ENCODE results near the gene DNAJC5. TPM values are rescaled to one million over a fixed set of nuclear protein-coding genes. Genes with fewer than 3 reads are reported as not detected.
"Not testable (repeated sequence)": the region's sequence is repeated elsewhere in the genome, so short reads cannot be mapped to it uniquely, and the experiment has no call there.

Gene DNAJC5
- total RNA-seq, 1 donor from 2014 or later: 57.9 TPM

- DNase-seq: no peak
- peaks cover 3% of the 10 kb centered on the region for H3K9me3 Mint-ChIP-seq (ENCODE audit: unreplicated experiment)
- no peaks in the 10 kb centered on the region for H3K36me3 Mint-ChIP-seq (ENCODE audit: unreplicated experiment)
- H3K27me3 Mint-ChIP-seq (ENCODE audit: unreplicated experiment): no peaks in the 10 kb centered on the region
- H3K4me1 Mint-ChIP-seq (ENCODE audit: low read depth, unreplicated experiment): no peaks in the 10 kb centered on the region
- TF ChIP-seq, protein P1, sequence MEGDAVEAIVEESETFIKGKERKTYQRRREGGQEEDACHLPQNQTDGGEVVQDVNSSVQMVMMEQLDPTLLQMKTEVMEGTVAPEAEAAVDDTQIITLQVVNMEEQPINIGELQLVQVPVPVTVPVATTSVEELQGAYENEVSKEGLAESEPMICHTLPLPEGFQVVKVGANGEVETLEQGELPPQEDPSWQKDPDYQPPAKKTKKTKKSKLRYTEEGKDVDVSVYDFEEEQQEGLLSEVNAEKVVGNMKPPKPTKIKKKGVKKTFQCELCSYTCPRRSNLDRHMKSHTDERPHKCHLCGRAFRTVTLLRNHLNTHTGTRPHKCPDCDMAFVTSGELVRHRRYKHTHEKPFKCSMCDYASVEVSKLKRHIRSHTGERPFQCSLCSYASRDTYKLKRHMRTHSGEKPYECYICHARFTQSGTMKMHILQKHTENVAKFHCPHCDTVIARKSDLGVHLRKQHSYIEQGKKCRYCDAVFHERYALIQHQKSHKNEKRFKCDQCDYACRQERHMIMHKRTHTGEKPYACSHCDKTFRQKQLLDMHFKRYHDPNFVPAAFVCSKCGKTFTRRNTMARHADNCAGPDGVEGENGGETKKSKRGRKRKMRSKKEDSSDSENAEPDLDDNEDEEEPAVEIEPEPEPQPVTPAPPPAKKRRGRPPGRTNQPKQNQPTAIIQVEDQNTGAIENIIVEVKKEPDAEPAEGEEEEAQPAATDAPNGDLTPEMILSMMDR (IDR thresholded peaks at IDR 0.05; ENCODE audit: partially characterized antibody, unreplicated experiment): no peak
- no peak overlapping the region for H3K27ac Mint-ChIP-seq (ENCODE audit: unreplicated experiment)
- H3K4me3 Mint-ChIP-seq (ENCODE audit: unreplicated experiment): no peak overlapping the region
These were observed 31.4 kb downstream of the DNAJC5 start for GRCh38 chr20:63926298-63926697.

GRCh38 chr20:63929071-63929470, 34.1 kb downstream of the DNAJC5 start:
- Mint-ChIP-seq H3K27ac (ENCODE audit: unreplicated experiment) (no peak overlapping the region), H3K4me3 (ENCODE audit: unreplicated experiment) (no peak overlapping the region), H3K36me3 (ENCODE audit: unreplicated experiment) (peaks cover 4% of the 10 kb centered on the region), H3K9me3 (ENCODE audit: unreplicated experiment) (peaks cover 7% of the 10 kb centered on the region), H3K4me1 (ENCODE audit: low read depth, unreplicated experiment) (no peaks in the 10 kb centered on the region), H3K27me3 (ENCODE audit: unreplicated experiment) (peaks cover 2% of the 10 kb centered on the region)
- TF ChIP-seq, protein P1 (IDR thresholded peaks at IDR 0.05; ENCODE audit: partially characterized antibody, unreplicated experiment): no peak
- no peak for DNase-seq

GRCh38 chr20:63929473-63929883, 34.6 kb downstream of the DNAJC5 start:
- not testable (repeated sequence) for H3K4me3 Mint-ChIP-seq (ENCODE audit: unreplicated experiment); H3K36me3 Mint-ChIP-seq (ENCODE audit: unreplicated experiment); H3K9me3 Mint-ChIP-seq (ENCODE audit: unreplicated experiment); H3K4me1 Mint-ChIP-seq (ENCODE audit: low read depth, unreplicated experiment); DNase-seq; H3K27me3 Mint-ChIP-seq (ENCODE audit: unreplicated experiment); H3K27ac Mint-ChIP-seq (ENCODE audit: unreplicated experiment)

- TF ChIP-seq, protein P1 (IDR thresholded peaks at IDR 0.05; ENCODE audit: partially characterized antibody, unreplicated experiment): no peak
- Mint-ChIP-seq H3K36me3 (ENCODE audit: unreplicated experiment) (peaks cover 4% of the 10 kb centered on the region), H3K4me3 (ENCODE audit: unreplicated experiment) (no peak overlapping the region), H3K4me1 (ENCODE audit: low read depth, unreplicated experiment) (peaks cover 1% of the 10 kb centered on the region), H3K27ac (ENCODE audit: unreplicated experiment) (peak overlapping the region; percentile 59), H3K9me3 (ENCODE audit: unreplicated experiment) (peaks cover 8% of the 10 kb centered on the region), H3K27me3 (ENCODE audit: unreplicated experiment) (peaks cover 4% of the 10 kb centered on the region)
- no peak for DNase-seq
These were observed 36.1 kb downstream of the DNAJC5 start for GRCh38 chr20:63930971-63931553.

GRCh38 chr20:63931735-63932134, 36.8 kb downstream of the DNAJC5 start:
- no peak for DNase-seq
- Mint-ChIP-seq H3K9me3 (ENCODE audit: unreplicated experiment) (peaks cover 8% of the 10 kb centered on the region), H3K36me3 (ENCODE audit: unreplicated experiment) (peaks cover 4% of the 10 kb centered on the region), H3K4me1 (ENCODE audit: low read depth, unreplicated experiment) (peaks cover 1% of the 10 kb centered on the region), H3K4me3 (ENCODE audit: unreplicated experiment) (no peak overlapping the region), H3K27ac (ENCODE audit: unreplicated experiment) (no peak overlapping the region), H3K27me3 (ENCODE audit: unreplicated experiment) (peaks cover 4% of the 10 kb centered on the region)
- TF ChIP-seq, protein P1 (IDR thresholded peaks at IDR 0.05; ENCODE audit: partially characterized antibody, unreplicated experiment): no peak
